ENCODE data around the gene LIPH. TPM values are rescaled to one million over a fixed set of nuclear protein-coding genes. Genes with fewer than 3 reads are reported as not detected.

LIPH gene
- polyA plus RNA-seq, 3 donors from 2014 or later = 0.38 to 0.97 (median 0.45) TPM

- no peaks in the 10 kb centered on the region for H3K9me3 Mint-ChIP-seq
- no peak for DNase-seq
- no peaks in the 10 kb centered on the region for H3K36me3 Mint-ChIP-seq
- no peaks in the 10 kb centered on the region for H3K4me1 Mint-ChIP-seq
- no peak overlapping the region for H3K27ac Mint-ChIP-seq
- peaks cover 0 to 9% (median 8%) of the 10 kb centered on the region in 3 donors for H3K27me3 Mint-ChIP-seq (ENCODE audit: low read depth in 3 of 3)
- H3K4me3 Mint-ChIP-seq = no peak overlapping the region
Observed at GRCh38 chr3:185530856-185531255, 21.5 kb downstream of the LIPH start.

DNA sequence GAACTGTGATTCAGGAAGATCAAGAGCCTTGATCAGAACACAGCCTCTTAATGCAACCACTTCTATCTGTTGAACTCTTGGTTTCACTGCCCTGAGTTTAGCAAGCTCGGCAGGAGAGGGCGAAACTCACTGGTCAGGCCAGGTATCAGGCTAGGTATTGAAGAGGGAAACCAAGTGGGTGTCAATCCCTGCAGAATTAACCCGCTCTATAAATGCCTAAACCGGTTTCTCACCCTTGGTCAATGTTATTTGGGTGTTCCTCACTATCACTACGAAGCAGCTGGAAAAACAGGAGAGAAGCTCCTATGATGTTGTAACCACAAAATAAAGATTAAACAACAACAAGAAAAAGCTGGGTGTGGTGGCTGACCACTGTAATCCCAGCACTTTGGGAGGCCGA is 23.9 kb downstream of the LIPH start:
- DNase-seq = no peak
- H3K27me3 Mint-ChIP-seq (ENCODE audit: low read depth in 3 of 3) = peaks cover 0 to 14% (median 9%) of the 10 kb centered on the region in 3 donors
- H3K4me3 Mint-ChIP-seq = no peak overlapping the region
- H3K27ac Mint-ChIP-seq = no peak overlapping the region
- H3K9me3 Mint-ChIP-seq = no peaks in the 10 kb centered on the region
- H3K36me3 Mint-ChIP-seq = no peaks in the 10 kb centered on the region
- H3K4me1 Mint-ChIP-seq = no peaks in the 10 kb centered on the region

DNA sequence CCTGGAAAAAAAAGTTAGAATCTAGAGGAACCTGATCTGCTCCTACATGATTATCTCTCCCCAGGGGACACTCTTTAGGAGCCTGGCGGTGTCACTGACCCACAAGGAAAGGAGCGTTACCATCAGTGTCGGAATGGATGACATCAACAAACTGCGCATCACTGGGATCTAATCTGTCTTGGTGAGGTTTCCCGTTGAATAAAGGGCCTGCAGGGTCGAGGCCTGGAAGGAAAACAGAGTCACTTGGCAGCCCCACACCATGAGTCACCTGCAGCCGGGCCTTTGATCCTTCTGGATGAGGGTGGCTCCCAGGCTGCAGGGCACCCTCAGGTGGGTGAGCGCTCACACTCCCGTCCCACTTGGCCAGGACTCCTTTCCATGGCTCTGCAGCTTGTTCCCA is 25.0 kb downstream of the LIPH start:
- Mint-ChIP-seq H3K27ac (no peak overlapping the region), H3K4me3 (no peak overlapping the region), H3K9me3 (no peaks in the 10 kb centered on the region), H3K27me3 (ENCODE audit: low read depth in 3 of 3) (peaks cover 0 to 14% (median 9%) of the 10 kb centered on the region in 3 donors), H3K36me3 (no peaks in the 10 kb centered on the region), H3K4me1 (no peaks in the 10 kb centered on the region)
- no peak for DNase-seq

DNA sequence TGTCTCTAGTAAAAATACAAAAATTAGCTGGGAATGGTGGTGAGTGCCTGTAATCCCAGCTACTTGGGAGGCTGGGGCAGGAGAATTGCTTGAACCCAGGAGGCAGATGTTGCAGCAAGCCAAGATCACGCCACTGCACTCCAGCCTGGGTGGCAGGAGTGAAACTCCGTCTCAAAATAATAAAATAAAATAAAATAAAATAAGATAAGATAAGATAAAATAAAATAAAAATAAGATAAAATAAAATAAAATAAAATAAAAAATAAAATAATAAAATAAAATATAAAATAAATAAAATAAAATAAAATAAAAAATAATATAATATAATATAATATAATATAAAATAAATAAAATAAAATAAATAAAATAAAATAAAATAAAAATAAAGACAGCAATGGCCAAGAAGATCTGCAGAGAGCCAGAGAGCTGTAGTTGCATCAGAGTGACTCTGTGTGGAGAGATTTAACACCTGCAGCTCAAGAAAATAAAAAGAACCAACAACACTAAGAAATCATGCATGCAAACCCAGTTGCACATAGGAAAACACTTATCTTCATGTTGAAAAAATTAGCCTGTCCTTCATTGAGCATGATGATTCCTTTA is 25.9 kb downstream of the LIPH start:
- no peaks in the 10 kb centered on the region for H3K9me3 Mint-ChIP-seq
- H3K4me3 Mint-ChIP-seq = no peak overlapping the region
- no peaks in the 10 kb centered on the region for H3K36me3 Mint-ChIP-seq
- H3K27ac Mint-ChIP-seq = peak overlapping the region in 1 of 6 donors; percentile 40
- no peak for DNase-seq
- no peaks in the 10 kb centered on the region for H3K4me1 Mint-ChIP-seq
- H3K27me3 Mint-ChIP-seq (ENCODE audit: low read depth in 3 of 3) = peaks cover 0 to 14% (median 10%) of the 10 kb centered on the region in 3 donors

- Mint-ChIP-seq H3K27ac (no peak overlapping the region), H3K36me3 (no peaks in the 10 kb centered on the region), H3K4me1 (no peaks in the 10 kb centered on the region), H3K4me3 (no peak overlapping the region), H3K27me3 (ENCODE audit: low read depth in 3 of 3) (peaks cover 1 to 13% (median 8%) of the 10 kb centered on the region in 3 donors), H3K9me3 (no peaks in the 10 kb centered on the region)
- DNase-seq = no peak
Observed at GRCh38 chr3:185521349-185522138, 30.8 kb downstream of the LIPH start.

- no peak for DNase-seq
- H3K27ac Mint-ChIP-seq = no peak overlapping the region
- no peaks in the 10 kb centered on the region for H3K4me1 Mint-ChIP-seq
- peaks cover 6 to 12% (median 8%) of the 10 kb centered on the region in 3 donors for H3K27me3 Mint-ChIP-seq (ENCODE audit: low read depth in 3 of 3)
- H3K4me3 Mint-ChIP-seq = no peak overlapping the region
- H3K9me3 Mint-ChIP-seq = peaks cover 0 to 3% (median 0%) of the 10 kb centered on the region in 6 donors
- no peaks in the 10 kb centered on the region for H3K36me3 Mint-ChIP-seq
Observed at GRCh38 chr3:185519021-185519420, 33.4 kb downstream of the LIPH start.

DNA sequence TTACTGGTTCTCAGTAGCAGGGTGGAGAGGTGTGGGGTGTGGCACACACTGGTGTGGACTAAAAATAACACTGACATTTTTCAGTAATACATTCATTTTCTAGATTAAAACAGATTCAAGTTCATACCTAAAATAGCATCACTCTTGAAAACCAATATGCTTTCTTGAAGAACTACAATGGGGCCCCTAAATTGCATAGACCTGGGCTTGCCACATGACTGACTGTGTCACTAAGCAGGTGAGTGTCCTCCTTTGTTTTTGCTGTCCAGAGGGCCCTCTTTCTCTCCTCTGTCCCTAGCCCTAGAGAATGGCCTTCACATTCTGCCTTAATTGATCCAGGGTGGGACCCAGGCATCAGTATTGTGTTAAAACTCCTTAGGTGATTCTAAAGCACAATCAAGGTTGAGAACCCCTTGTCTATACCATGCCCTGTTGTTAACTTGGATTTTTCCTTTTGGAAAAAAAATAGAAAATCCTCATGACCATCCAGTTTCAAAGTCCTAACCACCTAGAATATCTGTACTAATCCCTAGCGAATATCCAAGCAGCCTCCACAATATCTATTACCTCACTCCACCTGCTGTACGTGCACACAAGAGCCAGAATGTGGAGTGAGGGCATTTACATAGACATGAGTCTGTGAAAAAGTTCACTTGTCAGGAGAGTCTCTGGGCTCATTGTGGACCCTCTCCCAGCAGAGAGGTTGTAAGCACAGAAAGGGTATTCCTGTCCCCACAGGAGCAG is 34.8 kb downstream of the LIPH start:
- H3K27ac Mint-ChIP-seq = no peak overlapping the region
- peaks cover 0 to 3% (median 0%) of the 10 kb centered on the region in 6 donors for H3K9me3 Mint-ChIP-seq
- no peak for DNase-seq
- no peaks in the 10 kb centered on the region for H3K36me3 Mint-ChIP-seq
- H3K4me3 Mint-ChIP-seq = no peak overlapping the region
- H3K4me1 Mint-ChIP-seq = no peaks in the 10 kb centered on the region
- H3K27me3 Mint-ChIP-seq (ENCODE audit: low read depth in 3 of 3) = peaks cover 6 to 13% (median 13%) of the 10 kb centered on the region in 3 donors

DNA sequence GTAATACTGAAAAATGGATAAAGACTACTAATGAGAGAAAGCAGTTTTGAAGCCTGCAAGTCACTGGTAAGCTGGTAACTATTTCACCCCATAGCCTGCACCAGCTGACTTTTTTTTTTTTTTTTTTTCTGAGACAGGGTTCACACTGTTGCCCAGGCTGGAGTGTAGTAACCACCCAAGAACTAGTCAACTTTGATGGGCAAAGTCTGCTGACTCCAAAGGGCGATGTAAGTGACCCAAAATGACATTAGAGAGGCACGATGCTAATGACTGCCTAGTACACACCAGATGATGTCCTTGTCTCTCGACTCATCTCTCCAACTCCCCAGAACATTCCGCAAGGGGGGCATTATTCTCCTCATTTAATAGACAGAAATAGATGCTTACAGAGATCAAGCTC is 40.7 kb downstream of the LIPH start:
- Mint-ChIP-seq H3K4me1 (no peaks in the 10 kb centered on the region), H3K4me3 (no peak overlapping the region), H3K9me3 (peaks cover 0 to 3% (median 0%) of the 10 kb centered on the region in 6 donors), H3K36me3 (no peaks in the 10 kb centered on the region), H3K27me3 (ENCODE audit: low read depth in 3 of 3) (peaks cover 4 to 8% (median 5%) of the 10 kb centered on the region in 3 donors), H3K27ac (no peak overlapping the region)
- DNase-seq = no peak

- Mint-ChIP-seq H3K4me3 (no peak overlapping the region), H3K27ac (no peak overlapping the region), H3K27me3 (ENCODE audit: low read depth in 3 of 3) (peaks cover 0 to 2% (median 0%) of the 10 kb centered on the region in 3 donors), H3K4me1 (no peaks in the 10 kb centered on the region), H3K9me3 (no peaks in the 10 kb centered on the region), H3K36me3 (no peaks in the 10 kb centered on the region)
- no peak for DNase-seq
Observed at GRCh38 chr3:185508335-185508991, 43.9 kb downstream of the LIPH start.

- peaks cover 0 to 2% (median 0%) of the 10 kb centered on the region in 3 donors for H3K27me3 Mint-ChIP-seq (ENCODE audit: low read depth in 3 of 3)
- no peak overlapping the region for H3K27ac Mint-ChIP-seq
- H3K9me3 Mint-ChIP-seq = no peaks in the 10 kb centered on the region
- H3K36me3 Mint-ChIP-seq = no peaks in the 10 kb centered on the region
- no peak for DNase-seq
- H3K4me1 Mint-ChIP-seq = no peaks in the 10 kb centered on the region
- no peak overlapping the region for H3K4me3 Mint-ChIP-seq
Observed at GRCh38 chr3:185507883-185508282, 44.5 kb downstream of the LIPH start.

DNA sequence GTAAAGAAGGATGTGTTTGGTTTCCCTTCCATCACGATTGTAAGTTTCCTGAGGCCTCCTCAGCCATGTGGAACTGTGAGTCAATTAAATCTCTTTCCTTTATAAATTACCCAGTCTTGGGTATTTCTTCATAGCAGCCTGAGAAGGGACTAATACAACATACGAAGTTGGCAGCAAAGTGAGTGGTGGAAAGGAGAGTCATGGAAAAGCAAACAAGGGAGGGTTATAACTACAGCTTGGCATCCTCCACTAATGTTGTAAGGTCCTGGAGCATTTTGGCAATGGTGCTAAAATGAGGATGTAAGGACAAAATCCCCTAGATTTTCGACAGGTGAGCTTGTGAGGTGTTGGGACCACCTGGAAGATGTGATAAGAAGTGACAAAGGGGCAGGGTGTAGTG is 47.8 kb downstream of the LIPH start:
- no peak overlapping the region for H3K4me3 Mint-ChIP-seq
- no peak for DNase-seq
- H3K36me3 Mint-ChIP-seq = no peaks in the 10 kb centered on the region
- peaks cover 0 to 4% (median 3%) of the 10 kb centered on the region in 3 donors for H3K27me3 Mint-ChIP-seq (ENCODE audit: low read depth in 3 of 3)
- no peaks in the 10 kb centered on the region for H3K9me3 Mint-ChIP-seq
- H3K4me1 Mint-ChIP-seq = no peaks in the 10 kb centered on the region
- H3K27ac Mint-ChIP-seq = no peak overlapping the region

DNA sequence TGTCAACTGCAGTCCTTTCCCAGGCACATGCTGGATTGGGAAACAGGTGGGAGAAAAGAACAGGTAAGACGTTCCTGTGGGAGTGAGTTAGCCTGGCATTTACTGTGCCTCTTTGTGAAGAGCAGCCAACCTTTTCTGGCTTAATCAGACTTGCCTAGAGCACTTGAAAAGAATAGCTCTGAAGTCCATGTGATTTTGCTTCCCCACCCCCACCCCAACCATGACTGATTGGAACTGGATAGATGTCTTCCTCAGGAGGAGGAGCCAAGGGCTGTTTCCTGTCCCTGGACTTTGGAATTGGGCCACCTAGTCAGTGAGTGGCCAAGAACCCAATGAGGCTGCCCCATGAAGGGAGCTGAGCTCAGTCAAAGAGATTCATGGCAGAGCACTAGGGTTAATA is 48.9 kb downstream of the LIPH start:
- no peaks in the 10 kb centered on the region for H3K9me3 Mint-ChIP-seq
- no peak for DNase-seq
- peaks cover 5 to 6% of the 10 kb centered on the region in 2 donors for H3K4me1 Mint-ChIP-seq
- H3K36me3 Mint-ChIP-seq = no peaks in the 10 kb centered on the region
- peaks cover 0 to 9% (median 3%) of the 10 kb centered on the region in 3 donors for H3K27me3 Mint-ChIP-seq (ENCODE audit: low read depth in 3 of 3)
- H3K4me3 Mint-ChIP-seq = no peak overlapping the region
- H3K27ac Mint-ChIP-seq = no peak overlapping the region

DNA sequence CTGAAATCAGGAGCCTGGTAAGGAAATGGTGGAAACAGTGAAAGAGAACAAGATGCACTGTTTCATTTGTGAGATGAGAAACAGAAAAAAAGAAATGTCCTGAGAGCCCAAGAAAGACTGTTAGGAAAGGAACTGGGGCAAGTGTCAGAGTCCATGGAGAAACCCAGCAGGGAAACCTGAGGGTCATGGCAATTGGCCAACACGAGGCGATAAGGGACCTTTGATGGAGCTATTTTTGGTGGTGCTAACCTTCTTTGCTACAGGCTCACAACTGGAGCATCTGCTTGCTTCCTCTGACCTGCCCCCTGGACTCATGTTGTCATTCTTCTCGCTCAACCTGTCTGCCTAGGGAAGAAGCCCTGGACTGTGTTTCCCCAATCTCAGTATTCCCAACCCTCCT is 49.4 kb downstream of the LIPH start:
- no peak overlapping the region for H3K27ac Mint-ChIP-seq
- no peaks in the 10 kb centered on the region for H3K36me3 Mint-ChIP-seq
- H3K27me3 Mint-ChIP-seq (ENCODE audit: low read depth in 3 of 3) = peaks cover 0 to 12% (median 3%) of the 10 kb centered on the region in 3 donors
- no peak for DNase-seq
- H3K9me3 Mint-ChIP-seq = no peaks in the 10 kb centered on the region
- no peak overlapping the region for H3K4me3 Mint-ChIP-seq
- H3K4me1 Mint-ChIP-seq = peaks cover 9 to 10% of the 10 kb centered on the region in 2 donors

Data from immature natural killer cell (primary cell).